GM18526 (cell line): Measurements from ENCODE around the gene SPCS2.

ENCODE experiments used
- POLR2A ChIP-seq: IDR thresholded peaks from 3 replicates; pipeline ENCODE4 v1.6.1; 2011; ENCODE audit not compliant: insufficient read length; ENCODE audit errors: extremely low read depth

SPCS2 gene

DNA sequence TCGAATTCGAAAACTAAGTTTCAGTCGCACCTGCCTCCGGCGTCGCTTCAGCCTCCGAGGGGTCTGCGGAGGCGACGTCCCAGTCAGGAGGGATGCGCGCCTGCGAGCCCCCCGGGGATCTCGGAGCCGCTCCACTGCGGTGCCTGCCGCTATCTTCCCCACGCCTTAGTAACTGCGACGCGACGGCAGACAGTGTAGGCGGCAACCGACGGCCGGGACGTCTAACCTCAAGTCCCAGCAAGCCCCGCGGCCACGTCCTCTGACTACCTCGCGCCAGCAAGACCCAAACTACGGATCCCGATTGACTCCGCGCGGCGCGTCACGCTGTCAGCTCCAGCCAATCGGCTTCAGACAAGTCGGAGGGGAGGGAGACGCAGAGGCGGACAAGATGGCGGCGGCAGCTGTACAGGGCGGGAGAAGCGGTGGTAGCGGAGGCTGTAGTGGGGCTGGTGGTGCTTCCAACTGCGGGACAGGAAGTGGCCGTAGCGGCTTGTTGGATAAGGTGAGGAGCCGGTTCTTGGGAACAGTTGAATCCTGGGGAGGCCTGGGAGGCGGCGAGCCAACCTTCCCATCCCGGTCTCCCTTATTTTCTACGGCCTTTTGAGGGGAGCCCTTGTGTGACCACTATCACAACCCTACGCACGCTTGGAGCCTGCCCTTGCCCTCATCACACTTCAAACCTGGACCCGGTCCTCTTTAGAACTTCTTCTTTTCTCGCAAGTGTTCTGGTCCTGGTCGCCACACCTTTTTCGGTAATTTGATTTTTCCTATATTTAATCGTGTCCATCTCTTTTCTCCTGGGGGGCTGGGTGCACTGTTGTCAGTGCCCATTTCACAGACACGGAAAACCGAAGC lies at the start of gene SPCS2, which contains the start of gene XRRA1:
SPCS2 (plus strand) TSS at position 369 of the 855 bp plus-strand sequence; CDS start at position 389, 20 bp downstream.
XRRA1 (minus strand) TSS at position 194 of the 855 bp plus-strand sequence. CDS start 8,213 bp downstream, outside the sequence.
- peak; percentile 87 for TF ChIP-seq POLR2A

DNA sequence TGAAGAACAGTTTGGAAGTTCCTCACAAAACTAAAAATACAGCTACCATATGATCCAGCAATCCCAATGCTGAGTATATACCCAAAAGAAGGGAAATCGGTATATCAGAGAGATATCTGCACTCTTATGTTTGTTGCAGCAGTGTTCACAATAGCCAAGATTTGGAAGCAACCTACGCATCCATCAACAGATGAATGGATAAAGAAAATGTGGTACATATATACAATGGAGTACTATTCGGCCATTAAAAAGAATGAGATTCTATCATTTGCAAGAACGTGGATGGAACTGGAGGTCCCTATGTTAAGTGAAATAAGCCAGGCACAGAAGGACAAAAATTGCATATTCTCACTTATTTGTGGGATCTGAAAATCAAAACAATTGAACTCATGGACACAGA lies 46.7 kb upstream of the SPCS2 start:
- TF ChIP-seq POLR2A: no peak

DNA sequence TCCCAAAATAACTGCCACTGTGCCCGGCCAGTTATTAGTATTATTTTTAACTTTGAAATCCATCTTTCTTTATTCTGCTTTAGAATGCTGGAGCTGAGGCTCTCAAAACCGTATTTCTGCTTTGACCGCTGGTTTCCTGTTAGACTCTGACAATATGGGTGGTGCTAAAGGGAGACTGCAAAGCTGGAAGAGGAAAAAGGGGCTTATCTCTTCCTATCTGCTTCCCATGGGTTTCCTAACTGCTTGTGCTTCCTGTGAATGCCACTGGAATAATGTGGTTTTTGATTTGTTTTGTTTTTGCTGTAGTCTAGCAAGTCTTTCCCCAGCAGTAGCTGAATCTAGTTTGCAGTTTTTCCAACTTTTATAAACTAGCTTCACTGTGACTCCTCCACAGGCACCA lies 43.7 kb upstream of the SPCS2 start:
- no peak for TF ChIP-seq POLR2A

DNA sequence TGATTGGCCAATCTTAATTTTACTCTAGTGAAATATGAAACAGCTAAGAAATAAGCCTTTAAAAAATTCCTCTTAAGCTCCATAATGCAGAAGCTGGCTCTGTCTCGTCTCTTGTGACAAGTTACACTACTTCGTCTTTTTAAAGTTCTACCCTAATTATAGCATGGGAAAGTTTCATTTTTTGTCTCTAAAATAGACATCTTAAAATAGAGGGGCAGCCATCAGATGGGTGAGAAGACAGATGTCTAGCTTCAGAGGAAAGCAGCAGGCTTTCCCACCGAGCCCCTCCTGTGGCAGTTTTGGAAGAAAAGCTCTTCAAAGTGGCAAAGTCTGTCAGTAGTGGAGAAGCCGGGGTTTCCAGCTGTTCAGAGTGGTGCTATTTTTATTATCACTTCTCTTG lies 39.7 kb upstream of the SPCS2 start:
- TF ChIP-seq POLR2A: no peak

DNA sequence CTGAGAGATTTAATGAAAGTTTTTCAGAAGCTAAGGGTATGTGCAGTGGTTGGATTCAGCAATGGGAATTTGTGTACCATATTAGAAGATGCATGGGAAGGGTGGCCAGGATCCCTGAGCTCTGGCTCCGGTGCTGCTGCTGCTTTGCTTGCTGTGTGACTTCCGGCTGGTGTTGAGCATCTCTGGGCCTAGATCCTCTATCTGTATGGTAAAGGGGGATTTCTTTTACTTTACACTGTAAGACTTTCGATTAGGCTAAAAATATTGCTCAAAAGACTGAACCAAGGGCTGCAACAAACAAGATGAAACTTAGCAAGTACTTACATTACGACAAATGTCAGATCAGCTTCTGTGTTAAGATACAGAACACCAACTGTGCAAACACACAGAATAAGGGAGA lies 39.3 kb upstream of the SPCS2 start:
- TF ChIP-seq POLR2A: no peak

DNA sequence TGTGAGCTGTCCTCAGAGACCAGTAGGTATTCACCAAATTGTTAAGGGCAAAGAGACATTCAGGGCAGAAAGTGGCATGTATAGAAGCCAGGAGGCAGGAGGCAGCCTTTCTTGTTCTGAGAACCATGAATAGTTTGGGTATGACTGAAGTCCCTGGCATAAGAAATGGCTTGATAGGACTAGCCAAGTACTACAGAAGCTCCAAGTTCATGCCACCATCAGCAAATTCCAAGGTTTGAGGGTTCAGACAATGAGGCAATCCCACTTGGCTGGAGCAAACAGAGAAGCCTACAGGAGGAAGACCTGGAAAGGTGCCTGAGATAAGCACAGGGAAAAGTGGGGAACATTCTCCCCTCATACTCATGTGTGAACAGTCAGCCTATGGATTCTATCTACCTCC lies 25.9 kb upstream of the SPCS2 start:
- no peak for TF ChIP-seq POLR2A

DNA sequence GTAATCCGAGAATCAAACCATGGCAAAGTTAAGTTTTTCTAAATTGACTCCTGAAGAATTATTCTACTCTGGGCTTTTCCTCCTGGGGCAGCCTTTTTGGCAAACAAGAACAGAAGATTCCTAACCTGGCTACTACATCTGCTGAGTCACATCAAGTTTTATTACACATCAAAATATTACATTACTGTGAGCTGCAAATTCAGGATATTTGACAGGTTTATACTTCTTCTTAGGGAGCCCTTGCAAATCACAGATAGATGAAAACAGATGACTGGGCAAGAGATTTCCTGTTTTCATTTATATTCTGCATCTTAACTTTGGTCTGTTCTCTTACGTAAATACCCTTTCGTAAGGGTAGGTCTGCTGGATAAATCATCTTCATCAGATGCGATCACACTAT lies 23.8 kb upstream of the SPCS2 start:
- no peak for TF ChIP-seq POLR2A

DNA sequence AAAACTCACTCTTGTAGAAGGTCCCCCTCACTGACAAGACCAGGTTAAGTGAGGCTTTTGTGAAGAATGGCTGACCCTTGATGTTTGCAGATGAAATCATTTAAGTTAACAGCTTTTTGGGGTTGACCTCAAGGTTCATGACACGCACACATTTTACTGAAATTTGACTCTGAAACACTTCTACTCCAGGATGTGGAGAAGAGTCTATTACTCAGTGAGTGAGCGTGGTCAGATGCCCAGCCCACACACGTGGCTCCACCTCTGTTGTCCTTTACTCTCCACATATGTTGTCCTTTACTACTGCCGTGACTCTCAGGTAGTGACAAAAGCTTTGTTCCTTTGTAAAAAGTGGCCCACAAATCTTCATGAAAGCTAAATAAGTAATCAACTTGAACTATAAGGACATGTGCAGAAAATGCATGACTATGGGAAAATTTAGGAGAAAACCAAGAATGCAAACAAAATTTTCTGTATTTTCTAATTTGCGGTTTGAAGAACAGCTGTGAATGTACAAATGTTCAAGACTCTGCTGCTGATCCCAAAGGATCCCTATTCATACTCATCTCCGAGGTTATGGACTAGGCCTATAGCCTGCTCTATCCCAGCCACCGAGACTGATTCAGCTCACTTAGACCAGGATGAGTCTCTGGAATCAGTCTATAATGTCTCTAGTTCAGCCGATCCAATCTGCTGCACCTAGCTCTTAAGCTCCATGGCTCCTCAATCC lies 22.6 kb upstream of the SPCS2 start:
- no peak for TF ChIP-seq POLR2A

DNA sequence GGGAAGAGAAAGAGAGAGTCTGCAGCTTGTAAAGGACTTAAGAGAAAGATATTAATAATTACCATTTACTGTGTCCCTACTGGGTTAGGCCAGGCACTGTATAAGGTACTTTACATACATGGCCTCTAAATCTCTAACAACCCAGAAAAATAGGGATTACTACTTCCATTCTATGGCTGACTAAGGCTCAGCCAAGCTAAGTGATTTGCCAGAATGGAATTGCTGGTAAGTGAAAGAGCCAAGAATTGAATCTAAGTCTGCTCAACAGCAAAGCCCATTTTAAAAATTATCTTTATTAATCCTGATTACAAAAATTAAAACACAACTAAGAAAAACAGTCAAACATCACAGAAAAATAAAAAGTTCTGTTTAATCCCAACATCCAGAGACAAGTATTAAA lies 21.6 kb upstream of the SPCS2 start:
- no peak for TF ChIP-seq POLR2A

DNA sequence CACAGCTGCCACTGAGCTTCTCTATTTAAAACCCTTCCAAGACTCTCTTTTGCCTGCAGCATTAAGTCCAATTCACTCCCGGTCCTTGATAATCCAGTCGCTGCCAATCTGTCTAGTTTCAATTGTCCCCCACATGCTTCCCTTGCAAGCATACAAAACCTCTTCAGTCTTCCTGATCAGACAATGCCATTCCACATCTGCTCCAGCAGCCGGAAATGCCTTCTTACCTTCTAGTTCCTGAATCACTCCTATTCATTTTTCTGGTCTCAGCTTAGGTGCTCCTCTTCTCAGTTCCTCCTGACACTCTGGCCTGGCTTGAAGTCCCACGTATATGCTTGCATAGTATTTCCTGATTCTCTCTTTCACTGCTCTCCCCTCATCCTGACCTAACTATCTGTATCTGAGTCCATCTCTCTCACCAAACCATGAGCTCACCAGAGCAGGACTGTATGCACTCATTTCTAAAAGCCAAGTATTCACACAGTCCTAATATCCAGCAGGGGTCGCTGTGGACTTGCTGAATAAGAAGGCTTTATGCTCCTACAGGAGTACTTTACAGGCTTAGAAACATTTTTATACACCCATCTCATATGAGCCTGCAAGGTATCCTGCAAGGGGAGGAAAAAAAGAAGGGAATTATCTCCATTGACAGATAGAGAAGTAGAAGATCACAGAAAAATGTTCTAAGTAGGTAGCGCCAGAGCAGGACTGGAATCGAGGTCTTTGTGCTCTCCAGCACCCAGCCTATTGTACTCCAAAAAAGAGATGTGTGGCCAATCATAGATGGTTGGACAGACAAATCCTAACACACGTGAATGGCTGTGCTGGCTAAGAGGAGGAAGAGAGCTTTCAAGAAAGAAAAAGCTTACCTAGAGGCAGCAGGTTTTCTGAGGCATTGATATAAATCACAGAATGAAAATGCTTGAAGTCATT lies 19.4 kb upstream of the SPCS2 start:
- no peak for TF ChIP-seq POLR2A

DNA sequence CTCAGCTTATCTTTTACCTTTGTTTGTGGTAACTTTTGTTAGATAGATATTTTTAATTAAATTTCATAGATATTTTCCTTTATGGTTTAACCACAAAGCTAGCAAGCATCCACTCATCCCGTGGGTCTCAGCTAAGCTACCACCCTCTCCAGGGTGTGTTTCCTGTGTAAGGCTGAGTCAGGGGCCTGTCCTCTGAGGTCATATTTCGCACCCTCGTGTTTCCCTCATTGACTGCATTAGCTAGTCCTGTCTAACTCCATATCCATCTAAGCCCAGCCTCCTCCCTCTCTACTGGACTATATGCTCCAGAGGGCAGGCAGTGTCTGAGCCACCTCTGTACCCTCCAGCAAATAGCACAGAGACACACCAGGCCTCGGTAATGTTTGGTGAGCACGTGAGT lies 16.9 kb upstream of the SPCS2 start:
- no peak for TF ChIP-seq POLR2A

DNA sequence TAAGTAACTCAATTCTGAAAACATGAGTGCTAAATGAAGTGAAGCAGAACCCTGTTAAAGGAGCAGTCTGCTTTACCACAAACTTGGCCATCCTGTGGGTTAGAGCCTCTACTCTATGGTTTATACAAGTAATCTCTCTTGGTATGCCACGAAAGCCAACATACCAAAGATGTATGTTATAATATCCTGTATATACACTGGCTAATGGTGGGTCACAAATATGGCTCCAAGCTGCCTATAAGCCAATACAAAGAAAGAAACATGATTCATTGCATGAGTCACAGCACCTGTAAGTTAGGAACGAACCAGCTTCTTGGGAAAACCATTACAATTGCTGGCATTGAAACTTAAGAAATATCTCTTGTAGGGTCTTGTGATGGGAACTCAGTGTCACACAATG lies 16.3 kb upstream of the SPCS2 start:
- TF ChIP-seq POLR2A: no peak

DNA sequence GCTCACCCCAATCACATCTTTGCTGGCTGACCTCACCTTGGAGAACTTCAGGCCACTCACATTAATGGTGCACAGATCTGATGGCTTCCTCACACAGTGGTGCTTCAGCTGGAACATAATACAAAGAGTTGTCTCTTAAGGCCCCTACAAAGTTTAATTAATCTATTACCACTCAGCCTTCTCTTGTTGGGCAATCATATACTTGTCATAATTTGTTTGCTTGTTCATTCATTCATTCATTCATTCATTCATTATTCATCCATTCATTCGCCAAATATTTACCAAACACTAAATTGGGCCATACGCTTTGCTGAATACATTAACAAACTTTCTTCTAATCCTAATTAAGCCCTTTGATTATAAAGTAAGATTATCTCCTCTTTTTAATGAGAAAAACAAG lies 15.3 kb upstream of the SPCS2 start:
- no peak for TF ChIP-seq POLR2A

DNA sequence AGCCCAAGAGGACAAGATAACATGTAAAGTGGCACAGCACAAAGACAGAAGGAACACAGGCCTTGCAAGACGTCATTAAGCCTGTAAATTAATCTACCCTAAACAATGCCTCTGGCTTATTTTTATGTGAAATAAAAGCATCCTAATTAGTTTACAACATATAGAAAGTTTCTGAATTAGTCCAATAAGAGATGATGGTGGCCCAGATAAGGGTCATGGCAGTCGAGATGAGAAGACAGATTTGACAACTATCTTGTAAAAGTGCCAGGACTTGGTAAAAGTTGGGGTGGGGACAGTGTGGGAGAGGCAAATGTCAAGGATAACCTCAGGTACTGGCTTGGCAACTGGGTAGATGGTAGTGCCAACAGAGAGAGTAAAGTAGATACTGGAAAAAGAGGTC lies 13.8 kb upstream of the SPCS2 start:
- no peak for TF ChIP-seq POLR2A

DNA sequence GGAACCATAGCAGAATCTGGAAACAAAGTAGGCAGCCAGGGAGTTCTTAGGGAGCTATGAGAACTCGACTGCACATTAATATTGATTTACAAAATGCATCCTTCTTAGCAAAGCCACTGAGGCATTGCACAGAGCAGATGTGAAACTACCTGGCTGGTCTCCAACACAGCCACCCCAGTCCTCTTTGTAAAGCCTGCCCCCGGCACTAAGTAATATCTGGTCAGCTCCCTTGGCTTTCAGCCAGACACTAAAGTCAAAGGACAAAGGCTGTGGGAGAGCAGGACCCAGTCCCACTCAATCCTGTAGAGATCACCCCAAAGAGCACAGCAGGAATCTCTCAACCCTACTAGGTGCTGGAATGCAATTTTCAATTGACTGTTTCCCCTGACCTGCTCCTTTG lies 13.0 kb upstream of the SPCS2 start:
- TF ChIP-seq POLR2A: no peak
